ENCODE measurements around the gene AFF3.

The AFF3 gene

DNA sequence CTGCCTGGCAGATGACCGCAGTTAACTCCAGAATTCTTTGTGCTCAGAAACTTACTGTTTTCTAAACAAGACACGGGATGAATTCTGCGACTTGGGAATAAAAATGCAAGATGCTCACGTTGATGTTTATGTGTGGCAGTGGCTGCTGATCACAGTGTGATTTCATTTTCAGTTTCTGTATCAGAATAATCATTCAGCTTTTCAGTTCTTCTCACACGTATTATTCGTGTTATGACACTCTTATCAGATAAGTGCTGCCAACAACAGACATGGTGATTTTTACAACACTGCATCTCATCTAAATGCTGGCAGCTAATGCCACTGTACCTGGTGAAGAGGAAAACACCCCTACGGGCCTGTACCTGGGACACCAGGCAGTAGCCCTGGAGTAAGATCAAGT lies 379.7 kb downstream of the AFF3 start:
- Histone ChIP-seq H3K36me3 (no peaks in the 10 kb centered on the region), H3K9me3 (no peaks in the 10 kb centered on the region), H3K4me1 (ENCODE audit: control insufficient read depth in 1 of 2, insufficient read depth in 1 of 2, low read depth in 1 of 2, low read length in 1 of 2) (peaks cover 0 to 2% of the 10 kb centered on the region in 2 experiments), H3K4me3 (ENCODE audit: low read depth in 1 of 2, low read length in 1 of 2) (no peak overlapping the region), H3K27ac (no peak overlapping the region), H3K27me3 (no peaks in the 10 kb centered on the region)
- TF ChIP-seq, protein P1, sequence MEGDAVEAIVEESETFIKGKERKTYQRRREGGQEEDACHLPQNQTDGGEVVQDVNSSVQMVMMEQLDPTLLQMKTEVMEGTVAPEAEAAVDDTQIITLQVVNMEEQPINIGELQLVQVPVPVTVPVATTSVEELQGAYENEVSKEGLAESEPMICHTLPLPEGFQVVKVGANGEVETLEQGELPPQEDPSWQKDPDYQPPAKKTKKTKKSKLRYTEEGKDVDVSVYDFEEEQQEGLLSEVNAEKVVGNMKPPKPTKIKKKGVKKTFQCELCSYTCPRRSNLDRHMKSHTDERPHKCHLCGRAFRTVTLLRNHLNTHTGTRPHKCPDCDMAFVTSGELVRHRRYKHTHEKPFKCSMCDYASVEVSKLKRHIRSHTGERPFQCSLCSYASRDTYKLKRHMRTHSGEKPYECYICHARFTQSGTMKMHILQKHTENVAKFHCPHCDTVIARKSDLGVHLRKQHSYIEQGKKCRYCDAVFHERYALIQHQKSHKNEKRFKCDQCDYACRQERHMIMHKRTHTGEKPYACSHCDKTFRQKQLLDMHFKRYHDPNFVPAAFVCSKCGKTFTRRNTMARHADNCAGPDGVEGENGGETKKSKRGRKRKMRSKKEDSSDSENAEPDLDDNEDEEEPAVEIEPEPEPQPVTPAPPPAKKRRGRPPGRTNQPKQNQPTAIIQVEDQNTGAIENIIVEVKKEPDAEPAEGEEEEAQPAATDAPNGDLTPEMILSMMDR (IDR thresholded peaks at IDR 0.05) = no peak

DNA sequence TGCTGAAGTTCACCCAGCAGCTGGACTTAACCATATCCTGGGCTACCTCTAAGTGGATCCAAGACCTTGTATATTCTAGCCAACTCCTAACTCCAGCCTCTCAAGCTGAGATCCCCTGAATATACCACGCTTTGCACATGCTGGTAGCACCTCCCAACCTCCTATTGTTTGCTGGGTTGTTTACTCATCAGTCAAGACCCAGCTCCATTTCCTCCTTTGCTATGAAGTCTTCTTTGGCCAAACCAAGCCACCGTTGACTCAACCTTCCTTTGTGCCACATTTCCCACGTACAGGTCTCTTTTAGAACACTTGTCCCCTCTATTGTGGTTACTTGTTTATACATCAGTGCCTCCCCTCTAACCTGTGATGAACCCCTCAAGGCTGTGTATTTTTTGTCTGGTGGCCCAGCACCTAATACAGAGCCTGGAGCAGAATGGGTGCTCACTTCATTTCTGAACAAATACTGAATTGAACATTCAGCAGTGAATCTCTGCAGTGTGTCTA lies 384.7 kb downstream of the AFF3 start:
- Histone ChIP-seq H3K27me3 (no peaks in the 10 kb centered on the region), H3K27ac (no peak overlapping the region), H3K4me1 (ENCODE audit: control insufficient read depth in 1 of 2, insufficient read depth in 1 of 2, low read depth in 1 of 2, low read length in 1 of 2) (peaks cover 18 to 39% of the 10 kb centered on the region in 2 experiments), H3K36me3 (no peaks in the 10 kb centered on the region), H3K4me3 (ENCODE audit: low read depth in 1 of 2, low read length in 1 of 2) (no peak overlapping the region), H3K9me3 (no peaks in the 10 kb centered on the region)
- TF ChIP-seq, protein P1 (IDR thresholded peaks at IDR 0.05) = no peak

GRCh38 chr2:99756059-99756458 lies 386.3 kb downstream of the AFF3 start:
- H3K36me3 ChIP-seq = no peaks in the 10 kb centered on the region
- H3K9me3 ChIP-seq = no peaks in the 10 kb centered on the region
- H3K4me1 ChIP-seq (ENCODE audit: control insufficient read depth in 1 of 2, insufficient read depth in 1 of 2, low read depth in 1 of 2, low read length in 1 of 2) = peaks cover 18 to 39% of the 10 kb centered on the region in 2 experiments
- no peaks in the 10 kb centered on the region for H3K27me3 ChIP-seq
- TF ChIP-seq, protein P1 (IDR thresholded peaks at IDR 0.05) = no peak
- no peak overlapping the region for H3K4me3 ChIP-seq (ENCODE audit: low read depth in 1 of 2, low read length in 1 of 2)
- peak overlapping the region; percentile 75 for H3K27ac ChIP-seq

DNA sequence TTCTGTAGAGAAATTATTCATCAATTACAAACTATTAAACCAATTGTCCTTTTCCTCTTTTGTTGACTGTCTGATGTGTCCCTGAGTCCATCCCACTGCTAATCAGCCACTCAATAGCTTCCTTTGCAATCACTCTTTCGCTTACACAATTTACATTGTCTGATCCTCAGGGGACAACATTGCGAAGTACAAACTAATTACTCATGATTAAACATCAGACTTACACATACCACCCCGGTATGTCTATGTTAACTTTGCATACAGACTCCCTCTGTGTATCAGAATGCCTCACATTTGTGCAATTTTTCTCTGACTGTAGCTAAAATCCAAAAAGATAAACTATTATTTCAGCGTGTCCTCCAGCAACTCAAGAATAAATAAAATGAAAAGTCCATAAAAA lies 388.2 kb downstream of the AFF3 start:
- H3K4me3 ChIP-seq (ENCODE audit: low read depth in 1 of 2, low read length in 1 of 2) = no peak overlapping the region
- H3K36me3 ChIP-seq = no peaks in the 10 kb centered on the region
- H3K27me3 ChIP-seq = no peaks in the 10 kb centered on the region
- no peaks in the 10 kb centered on the region for H3K9me3 ChIP-seq
- TF ChIP-seq, protein P1 (IDR thresholded peaks at IDR 0.05) = no peak
- no peak overlapping the region for H3K27ac ChIP-seq
- H3K4me1 ChIP-seq (ENCODE audit: control insufficient read depth in 1 of 2, insufficient read depth in 1 of 2, low read depth in 1 of 2, low read length in 1 of 2) = peaks cover 18 to 39% of the 10 kb centered on the region in 2 experiments

DNA sequence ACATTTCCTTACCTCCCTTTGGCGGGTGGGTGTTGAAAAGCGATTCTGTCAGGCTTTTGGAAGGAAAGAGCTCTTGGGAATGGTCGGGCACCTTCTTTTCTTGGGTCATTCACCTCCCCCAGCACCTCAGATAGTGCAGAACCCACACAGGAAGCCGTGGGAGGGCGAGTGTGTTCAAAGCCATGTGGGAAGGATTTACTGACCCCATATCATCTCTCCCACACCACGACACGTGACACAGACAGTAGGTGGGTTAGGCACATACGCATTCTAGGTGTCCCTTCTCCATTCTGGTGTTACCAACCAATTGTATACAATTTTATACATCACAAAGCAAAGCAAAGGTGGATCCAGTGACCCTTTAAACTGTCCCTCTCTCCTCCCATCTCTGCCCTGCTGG lies 388.9 kb downstream of the AFF3 start:
- peaks cover 18 to 39% of the 10 kb centered on the region in 2 experiments for H3K4me1 ChIP-seq (ENCODE audit: control insufficient read depth in 1 of 2, insufficient read depth in 1 of 2, low read depth in 1 of 2, low read length in 1 of 2)
- no peaks in the 10 kb centered on the region for H3K9me3 ChIP-seq
- H3K27ac ChIP-seq = no peak overlapping the region
- no peaks in the 10 kb centered on the region for H3K36me3 ChIP-seq
- H3K27me3 ChIP-seq = no peaks in the 10 kb centered on the region
- no peak overlapping the region for H3K4me3 ChIP-seq (ENCODE audit: low read depth in 1 of 2, low read length in 1 of 2)
- TF ChIP-seq, protein P1 (IDR thresholded peaks at IDR 0.05) = no peak

DNA sequence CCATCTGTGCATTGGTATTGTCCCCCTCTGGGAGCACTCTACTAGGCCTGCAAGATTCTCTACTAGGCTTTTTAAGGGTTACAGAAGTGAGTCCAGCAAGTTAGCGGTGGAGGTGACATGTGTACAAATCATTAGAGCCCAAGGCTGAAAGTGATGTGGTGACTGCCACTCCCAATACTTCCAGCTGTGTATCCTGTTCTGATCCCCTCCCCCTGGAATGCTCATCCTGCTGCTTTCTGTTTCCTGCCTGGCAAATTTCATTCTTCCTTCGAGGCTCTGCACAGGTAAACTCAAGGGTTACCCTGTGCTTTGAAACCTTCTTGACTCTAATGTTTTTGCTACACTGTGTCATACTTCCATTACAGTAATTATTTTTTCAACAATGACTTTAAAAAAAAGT lies 394.0 kb downstream of the AFF3 start:
- H3K27ac ChIP-seq = no peak overlapping the region
- H3K4me3 ChIP-seq (ENCODE audit: low read depth in 1 of 2, low read length in 1 of 2) = no peak overlapping the region
- H3K36me3 ChIP-seq = no peaks in the 10 kb centered on the region
- H3K4me1 ChIP-seq (ENCODE audit: control insufficient read depth in 1 of 2, insufficient read depth in 1 of 2, low read depth in 1 of 2, low read length in 1 of 2) = no peaks in the 10 kb centered on the region
- H3K27me3 ChIP-seq = no peaks in the 10 kb centered on the region
- H3K9me3 ChIP-seq = no peaks in the 10 kb centered on the region
- TF ChIP-seq, protein P1 (IDR thresholded peaks at IDR 0.05) = no peak
